ENCODE data around the gene NUP93. TPM values are rescaled to one million over a fixed set of nuclear protein-coding genes. Genes with fewer than 3 reads are reported as not detected.

Gene NUP93
- total and polyA plus RNA-seq, 2 of the 8 experiments (the other 6 are each of a cell fraction or from before 2014, with no cell fraction given), result 147 to 201 TPM

DNA sequence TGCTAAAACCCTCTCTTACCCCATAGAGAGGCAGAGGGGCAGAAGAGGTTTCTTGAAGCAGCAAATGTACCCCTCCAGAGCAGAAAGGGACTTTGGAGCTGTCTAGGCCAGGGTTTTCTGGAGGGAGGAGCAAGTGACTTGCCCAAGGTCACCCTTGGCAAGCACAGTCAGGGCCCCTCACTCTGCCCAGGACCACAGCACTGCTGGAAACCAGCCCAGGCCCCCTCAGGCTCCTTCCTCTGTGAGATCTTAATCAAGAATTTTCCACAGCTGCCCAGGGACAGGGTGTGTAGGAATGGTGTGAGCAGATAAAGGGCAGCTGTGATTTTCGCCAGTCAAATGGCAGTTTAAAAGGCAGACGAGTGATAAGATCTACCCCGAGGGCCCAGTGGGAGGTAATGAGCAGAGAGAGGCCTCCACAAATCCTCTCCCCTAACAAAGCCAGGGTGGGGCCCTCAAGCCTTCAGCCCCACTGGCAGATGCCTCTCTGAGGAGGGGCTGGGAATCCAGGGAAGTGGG lies 131.2 kb downstream of the NUP93 start:
- Histone ChIP-seq H3K23ac (ENCODE audit: insufficient read length) (no peak overlapping the region), H3K27ac (ENCODE audit: low read depth, low read length) (no peak overlapping the region), H3K79me2 (ENCODE audit: control insufficient read depth in 1 of 2, insufficient read depth in 2 of 2, low read length in 2 of 2) (no peaks in the 10 kb centered on the region), H3K4me3 (ENCODE audit: extremely low read depth in 1 of 4, insufficient read depth in 2 of 4, low read depth in 3 of 4, low read length in 4 of 4) (no peak overlapping the region), H2BK15ac (ENCODE audit: low read length) (no peak overlapping the region), H2BK120ac (replicated peaks; ENCODE audit: low read depth, low read length) (no peak overlapping the region), H3K56ac (replicated peaks; ENCODE audit: insufficient read length, low read depth, low read length) (no peak overlapping the region), H4K8ac (ENCODE audit: extremely low read depth, insufficient read depth, low read length) (no peak overlapping the region), H3K27me3 (replicated peaks in 1 of 4; ENCODE audit: control insufficient read depth in 3 of 4, extremely low read depth in 1 of 4, insufficient read depth in 3 of 4, low read length in 3 of 4) (no peaks in the 10 kb centered on the region), H3K14ac (ENCODE audit: insufficient read length) (no peak overlapping the region), H3K4me1 (replicated peaks in 1 of 4; ENCODE audit: control insufficient read depth in 3 of 4, insufficient read depth in 4 of 4, low read length in 3 of 4) (peaks cover 0 to 3% (median 0%) of the 10 kb centered on the region in 4 experiments; a peak in 2 of 7 replicates), H2AFZ (ENCODE audit: low read length) (no peak overlapping the region), H2AK5ac (ENCODE audit: low read depth, low read length) (no peak overlapping the region), H3K4ac (replicated peaks; ENCODE audit: insufficient read length, low read depth, low read length) (no peak overlapping the region), H3K9ac (replicated peaks in 1 of 4; ENCODE audit: extremely low read depth in 1 of 4, low read depth in 3 of 4, low read length in 3 of 4) (no peak overlapping the region), H2BK12ac (ENCODE audit: low read depth, low read length) (no peak overlapping the region), H2BK20ac (ENCODE audit: low read length) (no peak overlapping the region), H3K4me2 (ENCODE audit: insufficient read depth in 1 of 2, low read depth in 2 of 2, low read length in 2 of 2) (no peak overlapping the region), H3K9me3 (ENCODE audit: insufficient read depth in 2 of 2, low read depth in 1 of 2, low read length in 1 of 2) (no peaks in the 10 kb centered on the region), H3K23me2 (ENCODE audit: low read depth, low read length) (no peaks in the 10 kb centered on the region; the same call in 1 of the 2 replicates), H4K91ac (replicated peaks; ENCODE audit: insufficient read length, low read length) (no peak overlapping the region), H3K79me1 (ENCODE audit: low read depth, low read length) (no peaks in the 10 kb centered on the region), H4K20me1 (replicated peaks in 1 of 2; ENCODE audit: control insufficient read depth in 1 of 2, insufficient read depth in 2 of 2, low read length in 2 of 2) (no peaks in the 10 kb centered on the region), H4K5ac (ENCODE audit: insufficient read length, low read depth, low read length) (no peak overlapping the region), H3K18ac (ENCODE audit: extremely low read depth, low read length) (no peak overlapping the region), H2BK5ac (ENCODE audit: low read depth, low read length) (no peak overlapping the region), H3K36me3 (ENCODE audit: control insufficient read depth in 2 of 4, insufficient read depth in 4 of 4, low read length in 3 of 4) (no peaks in the 10 kb centered on the region)
- POLR2A ChIA-PET (ENCODE audit: partially characterized antibody), result interaction anchor here (0.6 kb wide), 1 partner anchor 70 kb away, joined by 4 read pairs; no protein-coding TSS in a partner anchor
- no peak for TF ChIP-seq CBX5 (IDR thresholded peaks at IDR 0.05; ENCODE audit: low read depth, low read length)
- TF ChIP-seq CREB1 (IDR thresholded peaks at IDR 0.05), result no peak
- TF ChIP-seq BRCA1 (IDR thresholded peaks at IDR 0.05; ENCODE audit: low read depth, low read length), result no peak
- TF ChIP-seq, protein P1, sequence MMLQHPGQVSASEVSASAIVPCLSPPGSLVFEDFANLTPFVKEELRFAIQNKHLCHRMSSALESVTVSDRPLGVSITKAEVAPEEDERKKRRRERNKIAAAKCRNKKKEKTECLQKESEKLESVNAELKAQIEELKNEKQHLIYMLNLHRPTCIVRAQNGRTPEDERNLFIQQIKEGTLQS (IDR thresholded peaks at IDR 0.05; ENCODE audit: insufficient read depth, low read depth, low read length), result no peak
- TF ChIP-seq RNF2 (IDR thresholded peaks at IDR 0.05; ENCODE audit: borderline replicate concordance, low read depth, low read length, missing control alignments, poor library complexity, severe bottlenecking), result no peak
- DNase-seq (ENCODE audit: low read depth in 1 of 2, low spot score in 2 of 2), result no peak
- CTCF ChIA-PET (ENCODE audit: partially characterized antibody), result interaction anchor here (1.3 kb wide), 1 partner anchor 10 kb away, joined by 4 read pairs; no protein-coding TSS in a partner anchor
- FAIRE-seq, result no peak
- 84% methylated on average over 3 of the region's 3 CpGs; no CpG with 5 or more reads in 1 of the 2 experiments for WGBS, 2 experiments (ENCODE audit: extremely low coverage in 1 of 2, insufficient coverage in 1 of 2, insufficient read length in 1 of 2, insufficient replicate concordance in 2 of 2, low coverage in 1 of 2, low lambda C conversion rate in 2 of 2, missing lambda C conversion rate in 1 of 2)

Data from H1 (cell line).